ENCODE results near the gene SEL1L3. TPM values are rescaled to one million over a fixed set of nuclear protein-coding genes. Genes with fewer than 3 reads are reported as not detected.

The SEL1L3 gene
- total and polyA plus RNA-seq, 2 donors (not counting 1 experiment from before 2014, with no cell fraction given): 120 to 280 TPM

DNA sequence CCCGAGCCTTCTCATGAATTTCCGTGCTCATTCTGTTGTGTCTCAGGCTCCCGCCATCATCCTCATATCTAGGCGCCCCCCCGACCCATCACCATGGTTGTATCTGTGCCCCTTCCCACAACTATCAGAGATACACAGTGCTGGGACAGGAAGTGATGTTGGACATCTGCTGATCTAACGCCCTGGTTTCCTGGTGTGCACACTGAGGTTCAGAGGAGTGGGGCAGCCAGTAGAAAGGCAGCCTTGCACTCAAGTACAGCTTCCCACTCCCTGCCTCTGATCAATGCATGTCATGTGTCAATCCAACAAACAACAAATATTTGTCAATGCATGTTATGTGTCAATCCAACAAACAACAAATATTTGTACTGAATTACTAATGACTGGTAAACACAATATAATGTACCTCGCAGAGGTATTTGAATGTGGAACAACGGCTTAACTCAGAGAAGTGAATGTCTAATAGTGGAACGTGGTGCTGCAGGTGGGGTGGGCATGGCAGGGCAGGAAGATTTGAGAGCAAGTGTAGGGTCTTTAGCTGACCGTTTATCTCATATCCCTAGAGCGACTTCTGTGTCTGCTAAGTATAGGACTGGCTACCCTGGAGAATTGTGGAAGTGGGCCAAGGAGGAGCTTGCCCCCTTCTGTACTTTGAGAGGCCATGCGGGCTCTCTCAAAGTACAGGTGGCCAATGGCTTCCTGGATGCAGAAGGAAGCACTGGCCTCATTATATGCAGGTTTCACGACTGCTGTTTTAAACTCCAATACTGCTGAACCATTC, 10.3 kb upstream of the SEL1L3 start:
- Mint-ChIP-seq H3K27me3 (no peaks in the 10 kb centered on the region), H3K9me3 (ENCODE audit: insufficient read depth) (no peaks in the 10 kb centered on the region), H3K27ac (peak overlapping the region; percentile 91), H3K4me3 (peak overlapping the region; percentile 52), H3K4me1 (peaks cover 90% of the 10 kb centered on the region)
- Histone ChIP-seq H3K4me2 (replicated peaks; ENCODE audit: low read depth, low read length, poor library complexity, severe bottlenecking) (peak overlapping the region; percentile 60), H3K36me3 (replicated peaks in 1 of 2; ENCODE audit: control extremely low read depth in 1 of 2, control insufficient read depth in 1 of 2, extremely low read depth in 1 of 2, insufficient read depth in 2 of 2, low read length in 1 of 2) (no peaks in the 10 kb centered on the region), H3K4me3 (ENCODE audit: control extremely low read depth in 1 of 5, extremely low read depth in 1 of 5, insufficient read depth in 1 of 5, low read depth in 2 of 5, low read length in 4 of 5) (peak overlapping the region in 1 of 5 experiments; percentile 5), H3K27ac (ENCODE audit: low read length in 2 of 2) (peak overlapping the region; percentile 93 to 94), H3K4me1 (ENCODE audit: control insufficient read depth in 2 of 2, insufficient read depth in 2 of 2, low read length in 2 of 2) (peaks cover 96 to 99% of the 10 kb centered on the region in 2 donors), H2AFZ (ENCODE audit: insufficient read depth, low read depth, low read length, poor library complexity, severe bottlenecking) (no peak overlapping the region), H3K9me3 (ENCODE audit: control extremely low read depth in 1 of 3, control insufficient read depth in 2 of 3, insufficient read depth in 1 of 3, low read length in 2 of 3) (peaks cover 0 to 13% (median 10%) of the 10 kb centered on the region in 3 donors), H3K27me3 (replicated peaks in 1 of 4; ENCODE audit: control extremely low read depth in 1 of 4, control insufficient read depth in 3 of 4, insufficient read depth in 4 of 4, low read length in 3 of 4) (no peaks in the 10 kb centered on the region), H3K79me2 (ENCODE audit: control insufficient read depth, insufficient read depth, low read length) (peaks cover 35% of the 10 kb centered on the region), H3K9ac (ENCODE audit: low read length) (peak overlapping the region; percentile 16), H4K20me1 (ENCODE audit: control insufficient read depth, insufficient read depth, low read length, poor library complexity, severe bottlenecking) (no peaks in the 10 kb centered on the region)
- ChIA-PET CTCF (interaction anchor here (0.9 to 1.1 kb wide), 2 partner anchors 9 to 32 kb away, joined by 3 to 4 read pairs; no protein-coding TSS in a partner anchor), POLR2A (interaction anchor here (1.2 kb wide), 1 partner anchor 40 kb away, joined by 5 read pairs; no protein-coding TSS in a partner anchor)
- 78% methylated on average over 9 of the region's 13 CpGs for WGBS (ENCODE audit: insufficient coverage)
- TF ChIP-seq, protein P1, sequence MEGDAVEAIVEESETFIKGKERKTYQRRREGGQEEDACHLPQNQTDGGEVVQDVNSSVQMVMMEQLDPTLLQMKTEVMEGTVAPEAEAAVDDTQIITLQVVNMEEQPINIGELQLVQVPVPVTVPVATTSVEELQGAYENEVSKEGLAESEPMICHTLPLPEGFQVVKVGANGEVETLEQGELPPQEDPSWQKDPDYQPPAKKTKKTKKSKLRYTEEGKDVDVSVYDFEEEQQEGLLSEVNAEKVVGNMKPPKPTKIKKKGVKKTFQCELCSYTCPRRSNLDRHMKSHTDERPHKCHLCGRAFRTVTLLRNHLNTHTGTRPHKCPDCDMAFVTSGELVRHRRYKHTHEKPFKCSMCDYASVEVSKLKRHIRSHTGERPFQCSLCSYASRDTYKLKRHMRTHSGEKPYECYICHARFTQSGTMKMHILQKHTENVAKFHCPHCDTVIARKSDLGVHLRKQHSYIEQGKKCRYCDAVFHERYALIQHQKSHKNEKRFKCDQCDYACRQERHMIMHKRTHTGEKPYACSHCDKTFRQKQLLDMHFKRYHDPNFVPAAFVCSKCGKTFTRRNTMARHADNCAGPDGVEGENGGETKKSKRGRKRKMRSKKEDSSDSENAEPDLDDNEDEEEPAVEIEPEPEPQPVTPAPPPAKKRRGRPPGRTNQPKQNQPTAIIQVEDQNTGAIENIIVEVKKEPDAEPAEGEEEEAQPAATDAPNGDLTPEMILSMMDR (IDR thresholded peaks at IDR 0.05): no peak
- TF ChIP-seq EZH2 (IDR thresholded peaks at IDR 0.05; ENCODE audit: borderline replicate concordance, insufficient read depth, low read depth, low read length, poor library complexity, severe bottlenecking): no peak
- peak; percentile 29 for DNase-seq
- no peak for ATAC-seq (ENCODE audit: low read depth)
- intact Hi-C loops (cut with micrococcal nuclease): loop anchor here (5.0 kb wide), 1 partner anchor 1286 kb away; no protein-coding TSS in a partner anchor
